Brain microvascular endothelial cell (primary cell): ENCODE results near the gene ALK.

Experiments used
- DNase-seq: peaks from one replicate; pipeline ENCODE4 v3.0.0-alpha.2; 2020
- H3K27ac ChIP-seq: fragments of 250-450 bp; sonication (Bioruptor Pico); 2 replicates; pipeline ENCODE4 v1.5.1; 2020; ENCODE audit warnings: mild to moderate bottlenecking, moderate library complexity
- H3K27me3 ChIP-seq: fragments of 250-450 bp; sonication (Bioruptor Pico); replicated peaks from 2 replicates; pipeline ENCODE4 v1.5.1; 2020; ENCODE audit warnings: mild to moderate bottlenecking
- H3K36me3 ChIP-seq: fragments of 250-450 bp; sonication (Bioruptor Pico); replicated peaks from 2 replicates; pipeline ENCODE4 v1.5.1; 2020; ENCODE audit warnings: mild to moderate bottlenecking
- H3K4me3 ChIP-seq: 2 replicates; pipeline ENCODE4 v1.5.1; 2011; ENCODE audit warnings: low read depth, mild to moderate bottlenecking, control low read depth, low read length, moderate library complexity
- in situ Hi-C: cut with HindIII; loops from 2 replicates; pipeline ENCODE4 v1.10.0; 2017; ENCODE audit warnings: low sequenced_read_pairs, low pct_ligation_motif_present
- TF ChIP-seq, protein P1 (sequence below): IDR thresholded peaks from 2 replicates; pipeline ENCODE4 v1.5.1; 2011; ENCODE audit warnings: low read depth, mild to moderate bottlenecking, moderate library complexity, low read length, control low read depth, inconsistent platforms; ENCODE audit errors: missing control alignments

ALK gene

DNA sequence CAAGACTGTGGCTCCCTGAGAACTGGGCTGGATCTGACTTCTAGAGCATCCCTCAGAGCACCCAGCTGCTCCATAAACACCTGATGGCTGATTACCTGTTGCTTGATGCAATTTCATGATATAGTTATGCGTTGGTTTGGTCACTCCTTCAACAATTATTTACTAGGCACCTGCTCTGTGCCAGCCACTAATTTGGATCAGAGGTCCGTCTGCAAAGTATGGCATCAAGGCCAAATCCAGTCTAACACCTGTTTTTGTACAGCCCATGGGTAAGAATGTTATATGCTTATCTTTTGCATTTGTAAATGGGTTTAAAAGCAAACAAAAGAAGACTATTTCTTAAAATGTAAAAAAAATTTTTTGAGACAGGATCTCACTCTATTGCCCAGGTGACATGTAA, 348.2 kb downstream of the ALK start:
- no peak for DNase-seq
- in situ Hi-C loops: no loop called here
- peaks cover 3% of the 10 kb centered on the region for H3K27me3 ChIP-seq
- H3K27ac ChIP-seq: no peak overlapping the region
- H3K4me3 ChIP-seq: no peak overlapping the region
- TF ChIP-seq, protein P1, sequence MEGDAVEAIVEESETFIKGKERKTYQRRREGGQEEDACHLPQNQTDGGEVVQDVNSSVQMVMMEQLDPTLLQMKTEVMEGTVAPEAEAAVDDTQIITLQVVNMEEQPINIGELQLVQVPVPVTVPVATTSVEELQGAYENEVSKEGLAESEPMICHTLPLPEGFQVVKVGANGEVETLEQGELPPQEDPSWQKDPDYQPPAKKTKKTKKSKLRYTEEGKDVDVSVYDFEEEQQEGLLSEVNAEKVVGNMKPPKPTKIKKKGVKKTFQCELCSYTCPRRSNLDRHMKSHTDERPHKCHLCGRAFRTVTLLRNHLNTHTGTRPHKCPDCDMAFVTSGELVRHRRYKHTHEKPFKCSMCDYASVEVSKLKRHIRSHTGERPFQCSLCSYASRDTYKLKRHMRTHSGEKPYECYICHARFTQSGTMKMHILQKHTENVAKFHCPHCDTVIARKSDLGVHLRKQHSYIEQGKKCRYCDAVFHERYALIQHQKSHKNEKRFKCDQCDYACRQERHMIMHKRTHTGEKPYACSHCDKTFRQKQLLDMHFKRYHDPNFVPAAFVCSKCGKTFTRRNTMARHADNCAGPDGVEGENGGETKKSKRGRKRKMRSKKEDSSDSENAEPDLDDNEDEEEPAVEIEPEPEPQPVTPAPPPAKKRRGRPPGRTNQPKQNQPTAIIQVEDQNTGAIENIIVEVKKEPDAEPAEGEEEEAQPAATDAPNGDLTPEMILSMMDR: no peak
- no peaks in the 10 kb centered on the region for H3K36me3 ChIP-seq

DNA sequence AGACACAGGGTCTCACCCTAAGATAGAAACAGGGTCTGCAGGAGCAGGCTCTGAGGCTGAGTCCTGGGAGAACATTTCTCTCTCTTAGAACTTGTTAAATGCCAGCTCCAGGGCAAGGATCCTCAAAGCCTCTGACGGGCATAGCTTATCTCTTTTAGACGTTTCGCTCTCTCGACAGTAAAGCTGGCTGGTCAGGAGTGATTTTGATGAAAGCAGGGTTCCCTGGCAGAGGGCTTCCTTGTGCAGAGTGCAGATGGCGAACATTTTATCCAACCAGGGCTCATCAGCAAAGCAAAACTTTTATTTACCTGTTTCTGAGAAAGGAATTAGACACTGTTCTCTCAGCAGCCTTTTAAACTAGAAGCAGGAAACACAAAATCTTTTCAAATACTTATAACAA, 350.8 kb downstream of the ALK start:
- Histone ChIP-seq H3K36me3 (no peaks in the 10 kb centered on the region), H3K4me3 (no peak overlapping the region), H3K27ac (no peak overlapping the region), H3K27me3 (peaks cover 3% of the 10 kb centered on the region)
- in situ Hi-C loops: no loop called here
- DNase-seq: no peak
- TF ChIP-seq, protein P1: no peak

DNA sequence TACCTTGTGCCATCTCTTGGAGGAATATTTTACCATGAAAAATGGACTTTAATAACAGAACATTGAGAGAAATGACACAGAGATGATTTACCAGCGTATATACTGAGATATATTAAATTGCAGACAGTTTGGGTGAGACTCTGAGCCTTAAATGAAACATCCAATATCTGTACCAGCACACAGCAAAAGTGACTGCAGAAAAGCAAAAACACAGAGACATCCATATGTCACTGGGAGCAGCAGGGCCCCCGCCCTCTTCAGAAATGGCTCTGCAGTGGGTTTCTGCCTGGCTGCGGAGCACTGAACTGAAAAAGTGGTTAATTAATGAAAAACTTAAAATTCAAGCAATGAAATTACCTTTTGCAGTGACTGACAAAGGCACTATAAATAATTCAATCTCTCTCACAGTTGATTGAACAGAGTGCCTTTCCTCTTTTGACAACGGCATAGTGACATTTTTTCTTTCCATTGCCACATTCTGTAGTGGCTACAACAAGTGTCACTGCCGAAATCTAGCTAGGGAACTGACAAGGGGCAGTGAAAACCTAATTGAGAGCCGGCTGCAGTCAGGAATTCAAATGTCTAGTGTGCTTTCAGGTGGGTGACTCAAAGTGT, 353.4 kb downstream of the ALK start:
- DNase-seq: no peak
- Histone ChIP-seq H3K27me3 (peaks cover 3% of the 10 kb centered on the region), H3K4me3 (no peak overlapping the region), H3K36me3 (no peaks in the 10 kb centered on the region), H3K27ac (no peak overlapping the region)
- in situ Hi-C loops: no loop called here
- TF ChIP-seq, protein P1: no peak

DNA sequence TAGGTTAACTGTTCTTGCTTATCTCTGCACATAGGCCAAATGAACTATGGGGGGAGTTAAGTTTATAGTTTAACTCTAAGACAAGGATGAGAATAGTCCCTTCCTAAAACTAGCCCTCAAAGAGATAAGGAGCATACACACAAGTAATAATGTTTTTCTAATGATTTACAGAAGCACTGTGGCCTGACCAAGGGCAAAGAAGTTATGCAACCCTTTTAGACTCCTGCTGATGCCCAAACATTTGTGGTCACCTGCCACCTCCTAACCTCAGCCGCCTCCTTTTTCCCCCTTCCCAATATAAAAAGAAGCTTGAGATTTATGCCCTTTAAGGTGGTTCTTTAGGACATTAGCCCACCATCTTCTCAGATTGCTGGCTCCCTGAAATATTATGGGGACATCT, 357.7 kb downstream of the ALK start:
- in situ Hi-C loops: no loop called here
- Histone ChIP-seq H3K27me3 (no peaks in the 10 kb centered on the region), H3K27ac (no peak overlapping the region), H3K4me3 (no peak overlapping the region), H3K36me3 (no peaks in the 10 kb centered on the region)
- TF ChIP-seq, protein P1: no peak
- DNase-seq: no peak

DNA sequence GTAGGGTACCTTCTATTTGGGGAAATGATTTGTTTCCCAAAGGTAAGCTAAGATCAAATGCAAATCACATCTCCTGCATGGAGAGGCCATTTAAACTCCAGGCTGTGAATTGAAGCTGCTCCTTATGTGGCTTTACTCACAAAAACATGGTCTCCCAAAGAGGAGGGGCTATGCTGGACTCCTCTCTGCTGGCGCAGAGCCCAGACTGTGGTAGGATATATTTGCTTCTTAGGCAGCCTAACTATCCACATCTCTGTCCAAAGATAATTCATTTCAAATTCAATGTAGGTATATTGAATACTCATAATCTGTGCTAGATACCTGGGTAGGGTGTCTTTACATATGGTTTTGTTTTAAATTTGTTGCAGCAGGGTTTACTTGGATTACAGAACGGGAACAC, 358.5 kb downstream of the ALK start:
- Histone ChIP-seq H3K27me3 (no peaks in the 10 kb centered on the region), H3K36me3 (no peaks in the 10 kb centered on the region), H3K27ac (no peak overlapping the region), H3K4me3 (no peak overlapping the region)
- TF ChIP-seq, protein P1: no peak
- no peak for DNase-seq
- in situ Hi-C loops: no loop called here

DNA sequence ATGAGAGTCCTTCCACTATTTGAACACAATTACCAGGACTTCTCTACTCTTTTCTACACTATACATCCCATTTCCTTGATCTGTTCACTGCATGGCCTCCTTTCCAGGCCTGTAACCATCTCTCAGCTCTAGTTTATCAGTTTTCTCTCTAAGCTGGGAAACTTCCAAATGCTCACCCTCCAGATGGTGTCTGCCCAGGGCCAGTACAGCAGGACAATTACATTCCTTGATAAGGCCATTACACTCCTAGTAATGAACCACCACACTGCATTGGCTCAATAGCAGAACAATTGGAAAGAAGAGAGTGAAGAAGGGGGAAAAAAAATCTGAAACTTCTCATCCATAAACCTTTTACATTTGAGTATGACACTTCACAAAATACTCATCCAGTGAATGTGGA, 359.1 kb downstream of the ALK start:
- TF ChIP-seq, protein P1: no peak
- Histone ChIP-seq H3K27me3 (no peaks in the 10 kb centered on the region), H3K36me3 (no peaks in the 10 kb centered on the region), H3K4me3 (no peak overlapping the region), H3K27ac (no peak overlapping the region)
- DNase-seq: no peak
- in situ Hi-C loops: no loop called here
